A673 (cell line): ENCODE data around the gene SLC24A4.

Experiments used
- EZH2 ChIP-seq: fragments of 200-600 bp; sonication (generic); IDR thresholded peaks from 2 replicates; pipeline ENCODE4 v1.6.1; 2017; ENCODE audit warnings: borderline replicate concordance, low read depth, mild to moderate bottlenecking, mixed read lengths, antibody characterized with exemption, low read length; ENCODE audit not compliant: poor library complexity, severe bottlenecking
- TF ChIP-seq, protein P1 (sequence below): fragments of 300-800, 200-600 bp; sonication (generic); conservative IDR thresholded peaks from 2 replicates; pipeline ENCODE4 v1.5.1; 2017; ENCODE audit warnings: low read depth, mild to moderate bottlenecking, antibody characterized with exemption, low read length, moderate library complexity, mixed read lengths

GRCh38 chr14:92464156-92464555 is 141.2 kb downstream of the SLC24A4 start:
- TF ChIP-seq, protein P1, sequence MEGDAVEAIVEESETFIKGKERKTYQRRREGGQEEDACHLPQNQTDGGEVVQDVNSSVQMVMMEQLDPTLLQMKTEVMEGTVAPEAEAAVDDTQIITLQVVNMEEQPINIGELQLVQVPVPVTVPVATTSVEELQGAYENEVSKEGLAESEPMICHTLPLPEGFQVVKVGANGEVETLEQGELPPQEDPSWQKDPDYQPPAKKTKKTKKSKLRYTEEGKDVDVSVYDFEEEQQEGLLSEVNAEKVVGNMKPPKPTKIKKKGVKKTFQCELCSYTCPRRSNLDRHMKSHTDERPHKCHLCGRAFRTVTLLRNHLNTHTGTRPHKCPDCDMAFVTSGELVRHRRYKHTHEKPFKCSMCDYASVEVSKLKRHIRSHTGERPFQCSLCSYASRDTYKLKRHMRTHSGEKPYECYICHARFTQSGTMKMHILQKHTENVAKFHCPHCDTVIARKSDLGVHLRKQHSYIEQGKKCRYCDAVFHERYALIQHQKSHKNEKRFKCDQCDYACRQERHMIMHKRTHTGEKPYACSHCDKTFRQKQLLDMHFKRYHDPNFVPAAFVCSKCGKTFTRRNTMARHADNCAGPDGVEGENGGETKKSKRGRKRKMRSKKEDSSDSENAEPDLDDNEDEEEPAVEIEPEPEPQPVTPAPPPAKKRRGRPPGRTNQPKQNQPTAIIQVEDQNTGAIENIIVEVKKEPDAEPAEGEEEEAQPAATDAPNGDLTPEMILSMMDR = no peak
- TF ChIP-seq EZH2 = no peak
